K562 (cell line): Measurements from ENCODE around the gene FSD1L.

ENCODE experiments used
- ARID2 ChIP-seq: fragments of 450-650 bp; IDR thresholded peaks from 2 replicates; pipeline ENCODE4 v1.6.1; 2017; ENCODE audit warnings: antibody characterized with exemption, mild to moderate bottlenecking
- BHLHE40 ChIP-seq: IDR thresholded peaks from 2 replicates; pipeline ENCODE4 v1.6.1; 2011; ENCODE audit warnings: low read length, improper control_type of control experiment
- CXXC5 ChIP-seq: fragments of 250-450 bp; sonication (Bioruptor Pico); IDR thresholded peaks from 2 replicates; pipeline ENCODE4 v1.8.0; 2022; ENCODE audit warnings: inconsistent platforms, mild to moderate bottlenecking, moderate library complexity
- FOXP1 ChIP-seq: sonication (generic); formaldehyde crosslinking; IDR thresholded peaks from 2 replicates; pipeline ENCODE4 v1.8.0; 2022; ENCODE audit warnings: mild to moderate bottlenecking, missing genetic modification reagents
- GTF2F1 ChIP-seq: IDR thresholded peaks from 2 replicates; pipeline ENCODE4 v1.6.1; 2011; ENCODE audit warnings: low read depth, low read length, improper control_type of control experiment
- MTA1 ChIP-seq: fragments of 450-650 bp; IDR thresholded peaks from 2 replicates; pipeline ENCODE4 v1.6.1; 2017; ENCODE audit warnings: borderline replicate concordance
- POLR2AphosphoS5 ChIP-seq: IDR thresholded peaks from 2 replicates; pipeline ENCODE4 v1.6.1; 2011; ENCODE audit warnings: mild to moderate bottlenecking, low read depth, low read length, moderate library complexity; ENCODE audit not compliant: control insufficient read depth, insufficient read depth
- SLC30A9 ChIP-seq: fragments of 250-450 bp; sonication (Bioruptor Pico); IDR thresholded peaks from 2 replicates; pipeline ENCODE4 v1.8.0; 2022; ENCODE audit warnings: mild to moderate bottlenecking, moderate library complexity
- SMAD1 ChIP-seq: fragments of 150-350 bp; IDR thresholded peaks from 2 replicates; pipeline ENCODE4 v1.6.1; 2014; ENCODE audit warnings: low read length, low read depth; ENCODE audit not compliant: partially characterized antibody
- SMARCA5 ChIP-seq: fragments of 450-650 bp; IDR thresholded peaks from 2 replicates; pipeline ENCODE4 v1.6.1; 2016
- SMC3 ChIP-seq: conservative IDR thresholded peaks from 2 replicates; pipeline ENCODE4 v1.6.1; 2011; ENCODE audit warnings: low read depth, low read length, improper control_type of control experiment; ENCODE audit not compliant: insufficient read depth
- USF1 ChIP-seq: sonication (generic); formaldehyde crosslinking; IDR thresholded peaks from 2 replicates; pipeline ENCODE4 v1.9.0; 2022; ENCODE audit warnings: mild to moderate bottlenecking, missing genetic modification reagents
- XRCC3 ChIP-seq: fragments of 450-650 bp; IDR thresholded peaks from 2 replicates; pipeline ENCODE4 v1.6.1; 2017; ENCODE audit warnings: mild to moderate bottlenecking, moderate library complexity
- ZNF175 ChIP-seq: fragments of 200-800 bp; sonication (Bioruptor generic); IDR thresholded peaks from 2 replicates; pipeline ENCODE4 v1.6.1; 2016; ENCODE audit warnings: low read depth, mild to moderate bottlenecking, missing genetic modification characterization, missing compliant biosample characterization

- no peak for TF ChIP-seq SMARCA5
- no peak for TF ChIP-seq CXXC5
- no peak for TF ChIP-seq ARID2
- no peak for TF ChIP-seq ZNF175 (CRISPR knock-in tag)
- no peak for TF ChIP-seq XRCC3
- no peak for TF ChIP-seq USF1
- no peak for TF ChIP-seq SLC30A9 (CRISPR knock-in tag)
- TF ChIP-seq BHLHE40, result no peak
- no peak for TF ChIP-seq GTF2F1
- TF ChIP-seq SMAD1, result no peak
- no peak for TF ChIP-seq FOXP1
- no peak for TF ChIP-seq MTA1
- TF ChIP-seq SMC3, result no peak
- no peak for TF ChIP-seq POLR2AphosphoS5
These were observed 62.2 kb downstream of the FSD1L start for GRCh38 chr9:105510024-105510423.
